Measurements from ENCODE around the gene ZNF33A.

GRCh38 chr10:38050212-38050611, 39.7 kb downstream of the ZNF33A start:
- no peak for TF ChIP-seq CTCF (IDR thresholded peaks at IDR 0.05; ENCODE audit: low read depth, low read length)
- no peak for TF ChIP-seq MYC (IDR thresholded peaks at IDR 0.05; ENCODE audit: low read depth, low read length)
- TF ChIP-seq POLR2A (IDR thresholded peaks at IDR 0.05; ENCODE audit: extremely low read depth, insufficient read length) = no peak
- no peak for TF ChIP-seq MAX (IDR thresholded peaks at IDR 0.05; ENCODE audit: low read depth, low read length)
